Astrocyte of the cerebellum (primary cell): Measurements from ENCODE around the gene KIF18A.

ENCODE experiments used
- DNase-seq: peaks from one replicate; pipeline ENCODE4 v3.0.0-alpha.2; 2011; ENCODE audit warnings: low read depth
- H3K4me3 ChIP-seq: 2 replicates; pipeline ENCODE4 v1.5.1; 2011; ENCODE audit warnings: mild to moderate bottlenecking, low read depth, low read length, moderate library complexity
- in situ Hi-C: cut with HindIII; loops from 2 replicates; pipeline ENCODE4 v1.10.0; 2017; ENCODE audit warnings: low sequenced_read_pairs
- TF ChIP-seq, protein P1 (sequence below): IDR thresholded peaks from 2 replicates; pipeline ENCODE4 v1.5.1; 2012; ENCODE audit warnings: low read length, low read depth, moderate library complexity, mild to moderate bottlenecking; ENCODE audit errors: missing control alignments

KIF18A gene

DNA sequence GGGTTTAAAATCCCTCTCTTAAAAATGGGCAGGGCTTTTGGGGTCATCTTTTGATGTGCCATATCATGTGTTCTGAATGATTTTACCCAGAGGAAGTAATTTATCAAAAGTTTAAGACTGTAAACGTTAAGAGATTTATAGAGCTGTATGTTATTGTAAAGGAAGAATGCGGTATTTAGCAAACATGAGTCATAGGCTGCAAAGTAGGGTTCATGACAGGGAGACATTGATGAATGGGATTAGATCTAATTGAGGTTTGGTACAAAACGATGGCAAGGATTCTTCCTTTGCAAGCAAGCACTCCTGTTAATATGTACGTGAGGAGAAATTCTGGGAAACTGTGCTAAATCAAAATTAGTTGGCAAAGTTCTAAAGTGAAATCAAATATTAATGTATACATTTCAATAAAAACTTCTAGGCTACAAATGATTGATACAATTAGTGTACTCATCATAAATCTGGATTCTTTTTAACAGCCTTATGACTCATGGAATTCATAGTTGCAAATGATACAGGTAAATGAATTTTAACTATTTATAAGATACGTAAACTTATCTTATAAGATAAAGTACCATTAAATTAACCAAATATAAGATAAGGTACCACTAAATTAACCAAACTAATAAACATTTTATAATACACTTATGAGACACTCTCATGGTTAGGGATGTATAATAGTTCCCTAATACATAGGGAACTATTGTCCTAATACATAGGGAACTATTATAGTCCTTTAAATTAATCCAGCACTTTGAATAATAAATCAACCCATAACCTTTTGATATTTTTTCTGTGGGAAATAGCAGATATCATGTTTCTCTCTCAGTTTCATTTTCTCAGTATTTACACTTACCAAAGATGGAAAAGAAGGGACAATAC is 58.4 kb downstream of the KIF18A start:
- in situ Hi-C loops, result no loop called here
- TF ChIP-seq, protein P1, sequence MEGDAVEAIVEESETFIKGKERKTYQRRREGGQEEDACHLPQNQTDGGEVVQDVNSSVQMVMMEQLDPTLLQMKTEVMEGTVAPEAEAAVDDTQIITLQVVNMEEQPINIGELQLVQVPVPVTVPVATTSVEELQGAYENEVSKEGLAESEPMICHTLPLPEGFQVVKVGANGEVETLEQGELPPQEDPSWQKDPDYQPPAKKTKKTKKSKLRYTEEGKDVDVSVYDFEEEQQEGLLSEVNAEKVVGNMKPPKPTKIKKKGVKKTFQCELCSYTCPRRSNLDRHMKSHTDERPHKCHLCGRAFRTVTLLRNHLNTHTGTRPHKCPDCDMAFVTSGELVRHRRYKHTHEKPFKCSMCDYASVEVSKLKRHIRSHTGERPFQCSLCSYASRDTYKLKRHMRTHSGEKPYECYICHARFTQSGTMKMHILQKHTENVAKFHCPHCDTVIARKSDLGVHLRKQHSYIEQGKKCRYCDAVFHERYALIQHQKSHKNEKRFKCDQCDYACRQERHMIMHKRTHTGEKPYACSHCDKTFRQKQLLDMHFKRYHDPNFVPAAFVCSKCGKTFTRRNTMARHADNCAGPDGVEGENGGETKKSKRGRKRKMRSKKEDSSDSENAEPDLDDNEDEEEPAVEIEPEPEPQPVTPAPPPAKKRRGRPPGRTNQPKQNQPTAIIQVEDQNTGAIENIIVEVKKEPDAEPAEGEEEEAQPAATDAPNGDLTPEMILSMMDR, result no peak
- H3K4me3 ChIP-seq, result no peak overlapping the region
- DNase-seq, result no peak

DNA sequence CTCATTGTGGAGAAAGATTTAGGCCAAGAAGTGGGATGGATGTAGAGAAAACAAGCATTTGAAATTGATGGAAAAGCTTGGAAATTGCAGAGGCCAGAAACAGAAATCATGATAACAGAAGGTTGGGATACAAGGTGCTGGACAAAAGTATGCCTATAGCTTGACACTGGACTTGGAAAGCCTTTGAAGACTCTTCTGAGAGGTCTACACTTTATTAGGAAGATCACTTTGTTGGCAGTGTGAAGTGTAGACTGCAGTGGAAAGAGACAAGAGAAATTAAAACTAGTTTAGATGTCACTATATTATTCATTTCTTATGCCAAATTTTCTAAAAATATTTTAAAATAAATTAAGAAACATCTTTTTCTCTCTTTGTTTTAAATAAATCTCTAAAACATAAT is 59.1 kb downstream of the KIF18A start:
- in situ Hi-C loops, result no loop called here
- no peak for DNase-seq
- TF ChIP-seq, protein P1, result no peak
- no peak overlapping the region for H3K4me3 ChIP-seq

GRCh38 chr11:28043930-28044709 is 63.8 kb downstream of the KIF18A start:
- no peak overlapping the region for H3K4me3 ChIP-seq
- DNase-seq, result no peak
- in situ Hi-C loops, result no loop called here
- TF ChIP-seq, protein P1, result no peak

GRCh38 chr11:28040384-28040783 is 67.6 kb downstream of the KIF18A start:
- H3K4me3 ChIP-seq, result no peak overlapping the region
- TF ChIP-seq, protein P1, result no peak
- no peak for DNase-seq
- in situ Hi-C loops, result no loop called here

DNA sequence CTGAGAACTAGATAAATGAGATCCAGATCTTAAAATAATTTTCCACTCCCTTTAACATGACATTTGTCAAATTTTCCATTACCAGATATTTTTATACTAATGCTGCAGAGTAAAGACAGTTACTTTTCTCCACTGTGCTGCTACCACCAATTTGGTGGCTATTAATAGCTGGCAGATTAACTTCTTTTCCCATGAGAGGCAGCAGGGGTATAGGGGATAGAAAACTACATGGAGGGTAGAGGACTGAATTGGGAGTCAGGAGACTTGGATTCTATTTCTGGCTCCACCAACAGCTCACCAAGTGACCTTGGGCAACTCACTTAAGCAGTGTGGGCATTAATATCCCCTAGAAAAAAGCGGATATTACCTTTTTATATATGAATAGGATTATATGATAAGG is 69.2 kb downstream of the KIF18A start:
- in situ Hi-C loops, result no loop called here
- TF ChIP-seq, protein P1, result no peak
- no peak overlapping the region for H3K4me3 ChIP-seq
- DNase-seq, result no peak

DNA sequence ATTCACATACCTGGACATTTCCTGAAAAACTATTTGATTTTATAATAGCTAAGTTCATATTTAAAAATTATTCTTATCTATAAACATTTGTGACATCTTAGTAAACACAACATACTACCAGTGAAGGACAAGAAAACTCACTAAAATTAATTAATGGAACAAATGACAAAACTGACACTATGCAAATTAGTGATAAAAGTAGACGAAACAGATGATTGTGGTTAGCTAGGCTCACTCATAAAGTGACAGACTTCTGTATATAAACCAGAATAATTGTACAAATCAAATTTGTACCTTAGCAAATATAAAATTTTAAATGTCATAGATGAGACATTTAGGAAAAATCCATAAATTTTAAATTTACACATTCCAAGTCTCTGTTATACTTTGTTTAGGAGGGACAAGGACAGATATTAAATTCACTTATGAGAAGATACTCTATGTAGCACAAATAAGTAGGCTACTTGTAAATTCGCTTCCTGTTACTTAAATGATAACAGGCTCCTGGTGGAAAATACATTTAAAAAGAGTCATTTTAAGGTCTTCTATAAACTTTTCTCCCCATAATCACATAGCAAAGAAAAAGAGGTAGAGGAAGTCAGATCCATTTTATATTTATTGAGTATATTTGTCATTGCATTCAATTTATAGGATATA is 81.2 kb downstream of the KIF18A start:
- no peak overlapping the region for H3K4me3 ChIP-seq
- in situ Hi-C loops, result no loop called here
- no peak for DNase-seq
- TF ChIP-seq, protein P1, result no peak
